CD4-positive, CD25-positive, alpha-beta regulatory T cell (primary cell): ENCODE measurements around the gene IBTK. TPM values are rescaled to one million over a fixed set of nuclear protein-coding genes. Genes with fewer than 3 reads are reported as not detected.

Experiments
- ATAC-seq, 2 donors: fragments of 150-1000 bp; cut with Tn5 transposase; one replicate each; pipeline ENCODE4 v1.10.0; 2021; ENCODE audit warnings: low read depth in 2 of 2, moderate number of reproducible peaks in 2 of 2, moderate library complexity in 1 of 2
- DNase-seq, 3 donors: peaks; one replicate each; pipeline versions ENCODE4 v3.0.0 to v3.0.0-alpha.2; 2012 to 2022; ENCODE audit warnings: mixed read lengths in 1 of 3
- H3K27ac ChIP-seq: one replicate; pipeline ENCODE4 v1.7.0; 2013; ENCODE audit warnings: mild to moderate bottlenecking, low read length; ENCODE audit not compliant: insufficient read depth, poor library complexity, severe bottlenecking
- H3K27me3 ChIP-seq: one replicate; pipeline ENCODE4 v1.7.0; 2013; ENCODE audit warnings: low read length; ENCODE audit not compliant: control insufficient read depth, insufficient read depth
- H3K36me3 ChIP-seq: one replicate; pipeline ENCODE4 v1.7.0; 2013; ENCODE audit warnings: mild to moderate bottlenecking, low read length, moderate library complexity; ENCODE audit not compliant: control insufficient read depth, insufficient read depth
- H3K4me1 ChIP-seq: 2 replicates; pipeline ENCODE4 v1.7.0; 2013; ENCODE audit warnings: mild to moderate bottlenecking, low read length; ENCODE audit not compliant: insufficient read depth, control insufficient read depth, poor library complexity, severe bottlenecking
- H3K4me3 ChIP-seq: one replicate; pipeline ENCODE4 v1.7.0; 2013; ENCODE audit warnings: low read depth, mild to moderate bottlenecking, low read length, moderate library complexity
- H3K9me3 ChIP-seq, 2 experiments: 1 replicate in 1 of 2; 2 replicates in 1 of 2; pipeline ENCODE4 v1.7.0; 2013; ENCODE audit warnings: low read length in 2 of 2, mild to moderate bottlenecking in 1 of 2, moderate library complexity in 1 of 2; ENCODE audit not compliant: control insufficient read depth in 2 of 2
- H3K27ac Mint-ChIP-seq, 3 donors: one replicate each; pipeline ENCODE4 v1.8.0; 2020 to 2022; ENCODE audit warnings: mild to moderate bottlenecking in 3 of 3, mixed read lengths in 3 of 3, moderate library complexity in 2 of 3
- H3K27me3 Mint-ChIP-seq: one replicate; pipeline ENCODE4 v1.8.0; 2022; ENCODE audit warnings: mild to moderate bottlenecking, mixed read lengths
- H3K36me3 Mint-ChIP-seq: one replicate; pipeline ENCODE4 v1.8.0; 2020; ENCODE audit warnings: mixed read lengths
- H3K4me1 Mint-ChIP-seq, 4 donors: one replicate each; pipeline ENCODE4 v1.8.0; 2020 to 2022; ENCODE audit warnings: mixed read lengths in 4 of 4, mild to moderate bottlenecking in 1 of 4
- H3K4me3 Mint-ChIP-seq, 4 donors: one replicate each; pipeline ENCODE4 v1.8.0; 2020 to 2022; ENCODE audit warnings: mild to moderate bottlenecking in 4 of 4, mixed read lengths in 4 of 4, moderate library complexity in 3 of 4
- H3K9me3 Mint-ChIP-seq, 7 donors: one replicate each; pipeline ENCODE4 v1.8.0; 2020 to 2022; ENCODE audit warnings: mixed read lengths in 7 of 7, mild to moderate bottlenecking in 3 of 7, moderate library complexity in 2 of 7
- polyA plus RNA-seq, 4 donors: library from polyadenylated mRNA; unstranded; fragments of 300-500 nt; fragmentation: Illumina TruSeq; gene quantifications; one replicate each; pipeline ENCODE4 v1.2.3, GENCODE V29; 2021
- total RNA-seq: library from RNA; stranded (reverse); gene quantifications from one replicate; pipeline ENCODE4 v1.2.3, GENCODE V29; 2022

The IBTK gene
- total and polyA plus RNA-seq, 5 donors from 2014 or later = 22.2 to 29.2 (median 22.6) TPM

DNA sequence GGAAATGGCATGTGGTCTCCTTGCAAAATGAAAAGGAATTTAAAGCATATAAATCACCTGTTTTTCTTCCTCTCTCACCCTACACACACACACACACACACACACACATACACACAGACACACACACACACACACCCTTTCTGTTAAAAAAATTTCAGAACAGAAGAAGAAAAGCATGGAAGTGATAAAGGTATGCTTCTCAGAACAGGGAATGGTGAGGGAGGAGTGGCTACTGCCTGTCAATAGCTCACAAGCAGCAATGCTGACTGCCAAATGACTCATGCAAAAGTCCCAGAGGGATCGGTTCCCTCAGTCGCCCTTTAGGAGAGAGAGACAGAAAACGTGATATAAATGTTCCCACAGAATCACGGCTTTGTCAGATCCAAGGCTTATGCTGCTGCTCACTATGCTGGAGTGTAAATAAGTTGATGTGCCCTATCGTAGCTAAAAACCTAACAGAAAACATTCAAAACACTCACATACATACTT is 102.6 kb downstream of the IBTK start:
- H3K27me3 Mint-ChIP-seq = no peaks in the 10 kb centered on the region
- Histone ChIP-seq H3K4me1 (no peaks in the 10 kb centered on the region), H3K36me3 (no peaks in the 10 kb centered on the region), H3K9me3 (no peaks in the 10 kb centered on the region), H3K27me3 (no peaks in the 10 kb centered on the region), H3K4me3 (no peak overlapping the region), H3K27ac (no peak overlapping the region)
- no peaks in the 10 kb centered on the region for H3K36me3 Mint-ChIP-seq
- H3K4me3 Mint-ChIP-seq = no peak overlapping the region
- H3K9me3 Mint-ChIP-seq = peaks cover 0 to 3% (median 0%) of the 10 kb centered on the region in 7 donors
- DNase-seq (no peak), ATAC-seq (no peak)
- no peaks in the 10 kb centered on the region for H3K4me1 Mint-ChIP-seq
- H3K27ac Mint-ChIP-seq = no peak overlapping the region

DNA sequence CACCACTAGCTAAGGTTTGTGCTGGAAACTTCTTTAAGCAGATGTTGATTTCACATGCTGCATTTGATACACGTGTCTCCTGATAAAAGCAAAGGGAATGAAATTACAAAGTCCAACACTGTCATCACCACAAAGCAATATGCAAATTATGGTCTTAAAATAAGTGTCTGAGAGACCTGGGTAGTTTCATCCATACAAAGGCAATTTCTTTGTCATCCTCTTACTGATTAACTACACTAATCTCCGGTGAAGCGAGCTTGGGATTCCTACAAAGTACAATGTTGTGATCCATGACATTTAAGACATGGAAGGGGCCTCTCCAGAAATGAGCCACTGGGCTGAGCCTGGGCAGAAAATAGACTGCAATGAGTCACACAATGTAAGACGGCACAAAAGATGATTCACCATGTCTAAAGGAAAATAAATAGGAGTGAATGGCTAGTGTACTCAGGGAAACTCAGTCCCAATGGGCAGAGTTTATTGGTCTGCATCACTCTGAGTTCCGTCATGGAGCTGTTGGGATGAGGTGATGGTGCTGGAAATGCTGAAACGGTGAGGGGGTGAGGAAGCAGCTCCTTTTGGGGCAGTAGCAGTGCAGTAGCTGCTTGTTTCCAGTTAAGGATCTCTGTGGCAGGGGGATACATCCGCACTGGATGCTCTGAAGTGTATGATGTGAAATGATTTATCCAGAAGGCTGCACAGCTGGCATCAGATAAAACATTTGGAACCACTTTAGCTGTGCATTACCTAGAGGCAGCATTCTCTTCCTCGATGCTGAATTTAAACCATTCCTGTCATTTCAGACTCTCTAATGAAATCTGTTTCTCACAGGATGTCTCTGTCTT is 103.3 kb downstream of the IBTK start:
- H3K4me3 Mint-ChIP-seq = no peak overlapping the region

DNA sequence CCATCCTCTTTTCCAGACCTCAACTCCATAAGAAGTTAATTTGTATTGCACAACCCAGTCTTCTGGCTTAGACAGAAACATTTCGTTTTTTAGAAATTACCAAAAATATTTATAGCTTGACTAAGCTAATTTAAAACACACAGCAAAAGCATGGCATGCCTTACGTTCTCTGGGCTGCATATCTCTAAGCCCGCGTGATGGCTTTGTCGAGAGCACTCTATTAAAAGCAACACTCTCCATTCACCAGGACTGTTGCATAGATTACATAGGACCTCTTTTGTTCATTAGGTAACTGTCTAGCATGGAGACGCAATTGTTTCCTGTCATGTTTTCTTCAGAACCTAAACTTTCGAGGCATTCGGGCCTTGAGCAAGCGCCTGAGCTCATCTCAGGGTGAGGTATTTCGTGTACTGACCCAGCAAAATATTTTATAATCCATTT is 104.5 kb downstream of the IBTK start:
- Histone ChIP-seq H3K4me3 (no peak overlapping the region), H3K9me3 (no peaks in the 10 kb centered on the region), H3K4me1 (no peaks in the 10 kb centered on the region), H3K27ac (no peak overlapping the region), H3K27me3 (no peaks in the 10 kb centered on the region), H3K36me3 (no peaks in the 10 kb centered on the region)
- Mint-ChIP-seq H3K4me3 (no peak overlapping the region), H3K9me3 (peaks cover 0 to 3% (median 0%) of the 10 kb centered on the region in 7 donors), H3K27me3 (no peaks in the 10 kb centered on the region), H3K36me3 (no peaks in the 10 kb centered on the region), H3K4me1 (no peaks in the 10 kb centered on the region), H3K27ac (no peak overlapping the region)
- DNase-seq = no peak
- ATAC-seq = no peak

More for the DNA sequence above, 103.3 kb downstream of the IBTK start:
- Histone ChIP-seq H3K9me3 (no peaks in the 10 kb centered on the region), H3K4me1 (no peaks in the 10 kb centered on the region), H3K27me3 (no peaks in the 10 kb centered on the region), H3K27ac (no peak overlapping the region), H3K36me3 (no peaks in the 10 kb centered on the region), H3K4me3 (no peak overlapping the region)
- Mint-ChIP-seq H3K27me3 (no peaks in the 10 kb centered on the region), H3K9me3 (peaks cover 0 to 3% (median 0%) of the 10 kb centered on the region in 7 donors), H3K27ac (no peak overlapping the region), H3K4me1 (no peaks in the 10 kb centered on the region), H3K36me3 (no peaks in the 10 kb centered on the region)
- DNase-seq (no peak), ATAC-seq (no peak)

DNA sequence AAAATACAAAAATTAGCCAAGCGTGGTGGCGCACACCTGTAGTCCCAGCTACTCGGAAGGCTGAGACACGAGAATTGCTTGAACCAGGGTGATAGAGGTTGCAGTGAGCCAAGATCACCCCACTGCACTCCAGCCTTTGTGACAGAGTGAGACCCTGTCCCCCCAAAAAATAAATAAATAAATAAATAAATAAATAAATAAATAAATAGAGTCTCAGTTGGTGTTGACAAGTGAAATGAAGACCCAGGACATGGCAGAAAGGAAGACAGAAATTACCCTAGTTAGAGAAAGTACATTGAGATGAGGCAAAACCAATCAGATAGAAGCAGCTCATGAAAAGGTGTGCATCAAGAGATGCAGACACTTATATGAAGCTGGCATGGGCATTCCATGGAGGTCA is 105.0 kb downstream of the IBTK start:
- no peaks in the 10 kb centered on the region for H3K4me1 ChIP-seq
- no peaks in the 10 kb centered on the region for H3K27me3 Mint-ChIP-seq
- H3K36me3 ChIP-seq = no peaks in the 10 kb centered on the region
- ATAC-seq = no peak
- H3K9me3 Mint-ChIP-seq = peaks cover 0 to 3% (median 0%) of the 10 kb centered on the region in 7 donors
- no peaks in the 10 kb centered on the region for H3K9me3 ChIP-seq
- H3K36me3 Mint-ChIP-seq = no peaks in the 10 kb centered on the region
- no peaks in the 10 kb centered on the region for H3K4me1 Mint-ChIP-seq
- H3K4me3 ChIP-seq = no peak overlapping the region
- H3K27me3 ChIP-seq = no peaks in the 10 kb centered on the region
- no peak for DNase-seq
- no peak overlapping the region for H3K27ac Mint-ChIP-seq
- H3K4me3 Mint-ChIP-seq = no peak overlapping the region
- H3K27ac ChIP-seq = no peak overlapping the region

DNA sequence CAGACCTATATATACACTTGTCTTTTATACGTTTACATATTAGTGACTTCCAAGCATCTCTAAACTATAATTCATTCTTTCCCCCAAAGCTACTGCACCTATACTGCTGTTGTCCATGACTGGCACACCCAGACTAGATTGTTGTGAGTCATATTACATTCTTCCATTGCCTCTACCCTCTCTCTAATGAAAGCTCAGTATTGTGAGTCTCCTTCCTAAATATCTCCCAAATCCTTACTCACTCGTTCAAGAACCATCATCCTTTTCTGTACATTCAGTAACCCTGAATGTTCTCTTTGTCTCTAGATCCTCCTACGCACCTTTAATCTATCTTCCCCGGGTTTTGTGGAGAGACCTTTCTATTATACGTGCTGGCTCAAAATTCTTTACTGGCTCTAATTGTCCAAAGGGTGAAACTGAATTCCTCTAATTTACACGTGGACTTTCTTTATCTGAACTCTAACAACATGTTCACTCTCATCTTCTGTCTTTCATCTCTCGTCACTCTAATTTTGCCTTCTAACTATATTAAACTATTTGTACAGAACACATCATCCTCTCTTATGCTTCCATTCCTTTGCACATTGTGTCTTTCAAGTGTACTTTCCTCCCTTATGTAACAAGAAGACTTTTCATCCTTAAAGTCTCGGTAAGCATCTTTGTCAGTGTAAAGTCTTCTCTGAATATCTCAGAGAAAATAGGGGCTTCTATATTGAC is 109.3 kb downstream of the IBTK start:
- Histone ChIP-seq H3K36me3 (no peaks in the 10 kb centered on the region), H3K4me3 (no peak overlapping the region), H3K4me1 (no peaks in the 10 kb centered on the region), H3K27ac (no peak overlapping the region), H3K27me3 (no peaks in the 10 kb centered on the region), H3K9me3 (no peaks in the 10 kb centered on the region)
- no peaks in the 10 kb centered on the region for H3K27me3 Mint-ChIP-seq
- no peaks in the 10 kb centered on the region for H3K4me1 Mint-ChIP-seq
- no peaks in the 10 kb centered on the region for H3K36me3 Mint-ChIP-seq
- H3K4me3 Mint-ChIP-seq = no peak overlapping the region
- H3K27ac Mint-ChIP-seq = no peak overlapping the region
- ATAC-seq (no peak), DNase-seq (no peak)
- H3K9me3 Mint-ChIP-seq = peaks cover 0 to 8% (median 1%) of the 10 kb centered on the region in 7 donors

DNA sequence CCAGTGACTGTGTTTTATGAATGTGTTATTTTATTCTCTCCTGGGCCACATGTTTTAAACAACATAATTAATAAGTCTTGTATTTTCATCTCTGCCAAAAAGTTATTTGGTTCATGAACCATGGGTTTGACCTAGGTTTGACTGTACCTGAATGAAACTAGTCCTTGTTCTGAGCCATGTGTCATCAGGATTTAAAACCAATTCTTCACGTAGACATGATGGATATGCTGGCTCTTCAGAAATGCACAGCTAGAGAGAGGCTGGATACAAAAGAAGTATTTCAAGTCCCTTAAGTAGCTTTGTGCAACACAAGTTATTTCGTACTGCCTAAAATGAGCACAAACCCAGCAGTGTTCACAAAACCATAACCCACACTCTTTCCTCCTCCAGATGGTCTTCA is 116.1 kb downstream of the IBTK start:
- no peaks in the 10 kb centered on the region for H3K9me3 ChIP-seq
- ATAC-seq = no peak
- H3K27me3 Mint-ChIP-seq = no peaks in the 10 kb centered on the region

GRCh38 chr6:82129797-82130196 is 117.7 kb downstream of the IBTK start:
- Histone ChIP-seq H3K36me3 (no peaks in the 10 kb centered on the region), H3K4me1 (no peaks in the 10 kb centered on the region), H3K9me3 (no peaks in the 10 kb centered on the region), H3K4me3 (no peak overlapping the region), H3K27ac (no peak overlapping the region), H3K27me3 (no peaks in the 10 kb centered on the region)
- DNase-seq (no peak), ATAC-seq (no peak)
- no peaks in the 10 kb centered on the region for H3K4me1 Mint-ChIP-seq
- no peaks in the 10 kb centered on the region for H3K36me3 Mint-ChIP-seq
- peaks cover 0 to 8% (median 3%) of the 10 kb centered on the region in 7 donors for H3K9me3 Mint-ChIP-seq
- no peaks in the 10 kb centered on the region for H3K27me3 Mint-ChIP-seq
- no peak overlapping the region for H3K27ac Mint-ChIP-seq
- no peak overlapping the region for H3K4me3 Mint-ChIP-seq

More for the DNA sequence above, 116.1 kb downstream of the IBTK start:
- no peaks in the 10 kb centered on the region for H3K36me3 Mint-ChIP-seq
- peaks cover 0 to 8% (median 2%) of the 10 kb centered on the region in 7 donors for H3K9me3 Mint-ChIP-seq
- Histone ChIP-seq H3K36me3 (no peaks in the 10 kb centered on the region), H3K27ac (no peak overlapping the region), H3K4me3 (no peak overlapping the region), H3K27me3 (no peaks in the 10 kb centered on the region), H3K4me1 (no peaks in the 10 kb centered on the region)
- H3K4me3 Mint-ChIP-seq = no peak overlapping the region
- DNase-seq = no peak
- H3K4me1 Mint-ChIP-seq = no peaks in the 10 kb centered on the region
- no peak overlapping the region for H3K27ac Mint-ChIP-seq
